Measurements from ENCODE around the gene ABHD5. TPM values are rescaled to one million over a fixed set of nuclear protein-coding genes. Genes with fewer than 3 reads are reported as not detected.

The ABHD5 gene
- total RNA-seq, 1 donor from 2014 or later = 23.8 TPM

- DNase-seq = no peak
Observed at GRCh38 chr3:43686333-43686699, 4.4 kb upstream of the ABHD5 start.

GRCh38 chr3:43686700-43687498 is 3.8 kb upstream of the ABHD5 start:
- DNase-seq = no peak

- DNase-seq = no peak
Observed at GRCh38 chr3:43687499-43687811, 3.3 kb upstream of the ABHD5 start.

- no peak for DNase-seq
Observed at GRCh38 chr3:43688245-43688650, 2.5 kb upstream of the ABHD5 start.

GRCh38 chr3:43689166-43689565 is 1.6 kb upstream of the ABHD5 start:
- no peak for DNase-seq

GRCh38 chr3:43689766-43690399 is 855 bp upstream of the ABHD5 start:
- DNase-seq = no peak

GRCh38 chr3:43691120-43691995 is 620 bp downstream of the ABHD5 start:
- peak; percentile 72 for DNase-seq

GRCh38 chr3:43692085-43692855 is 1.5 kb downstream of the ABHD5 start:
- no peak for DNase-seq

GRCh38 chr3:43692971-43693370 is 2.2 kb downstream of the ABHD5 start:
- DNase-seq = no peak

- no peak for DNase-seq
Observed at GRCh38 chr3:43693594-43693993, 2.9 kb downstream of the ABHD5 start.

GRCh38 chr3:43695443-43695842 is 4.7 kb downstream of the ABHD5 start:
- no peak for DNase-seq

- no peak for DNase-seq
Observed at GRCh38 chr3:43695863-43696262, 5.1 kb downstream of the ABHD5 start.

- DNase-seq = no peak
Observed at GRCh38 chr3:43696441-43696840, 5.7 kb downstream of the ABHD5 start.

- no peak for DNase-seq
Observed at GRCh38 chr3:43696881-43697280, 6.1 kb downstream of the ABHD5 start.

GRCh38 chr3:43699864-43700263 is 9.1 kb downstream of the ABHD5 start:
- DNase-seq = no peak

- no peak for DNase-seq
Observed at GRCh38 chr3:43704697-43705096, 14.0 kb downstream of the ABHD5 start.

- DNase-seq = no peak
Observed at GRCh38 chr3:43706342-43706741, 15.6 kb downstream of the ABHD5 start.

GRCh38 chr3:43707266-43707665 is 16.5 kb downstream of the ABHD5 start:
- no peak for DNase-seq

- no peak for DNase-seq
Observed at GRCh38 chr3:43707998-43708397, 17.3 kb downstream of the ABHD5 start.

- DNase-seq = no peak
Observed at GRCh38 chr3:43709022-43709421, 18.3 kb downstream of the ABHD5 start.

GRCh38 chr3:43710607-43711006 is 19.9 kb downstream of the ABHD5 start:
- DNase-seq = no peak

- DNase-seq = no peak
Observed at GRCh38 chr3:43718296-43718695, 27.6 kb downstream of the ABHD5 start.
